ENCODE results near the gene SSUH2.

DNA sequence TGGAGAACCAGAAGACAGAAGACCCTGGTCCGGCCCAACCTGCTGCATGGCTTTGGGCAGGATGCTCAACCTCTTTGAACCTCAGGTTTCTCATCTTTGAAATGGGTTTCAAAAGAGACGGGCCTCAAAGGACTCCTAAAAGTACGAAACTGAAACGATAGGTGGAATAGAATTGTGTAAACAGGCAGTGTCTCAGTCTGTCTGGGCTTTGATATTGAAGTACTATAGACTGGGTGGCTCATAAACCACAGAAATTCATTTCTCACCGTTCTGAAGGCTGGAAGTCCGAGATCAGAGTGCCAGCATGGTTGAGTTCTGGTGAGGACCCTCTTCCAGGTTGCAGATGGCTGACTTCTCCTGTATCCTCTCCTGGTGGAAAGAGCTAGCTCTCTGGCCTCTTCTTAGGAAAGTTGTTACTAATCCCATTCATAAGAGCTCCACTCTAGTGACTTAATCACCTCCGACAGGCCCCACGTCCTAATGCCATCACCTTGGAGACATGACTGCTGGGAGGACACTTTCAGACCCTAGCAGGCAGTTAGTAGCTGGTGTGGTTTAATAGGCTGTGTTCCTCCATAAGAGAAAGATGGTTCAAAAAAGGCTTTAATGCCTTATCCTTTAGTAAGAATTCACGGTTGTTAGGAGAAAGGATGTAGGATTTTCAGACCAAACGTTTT lies 35.7 kb downstream of the SSUH2 start:
- no peak for TF ChIP-seq POLR2AphosphoS5 (IDR thresholded peaks at IDR 0.05)
- TF ChIP-seq CTCF (IDR thresholded peaks at IDR 0.05) = no peak
- TF ChIP-seq EP300 (IDR thresholded peaks at IDR 0.05) = no peak

Measured in esophagus muscularis mucosa (tissue), 4 donors.